ENCODE data around the gene PLXNB2. TPM values are rescaled to one million over a fixed set of nuclear protein-coding genes. Genes with fewer than 3 reads are reported as not detected.

Gene PLXNB2
- total RNA-seq, 1 donor from 2014 or later, result 46.0 TPM

- no peak for DNase-seq
These were observed 2.7 kb upstream of the PLXNB2 start for GRCh38 chr22:50310031-50310722.

DNA sequence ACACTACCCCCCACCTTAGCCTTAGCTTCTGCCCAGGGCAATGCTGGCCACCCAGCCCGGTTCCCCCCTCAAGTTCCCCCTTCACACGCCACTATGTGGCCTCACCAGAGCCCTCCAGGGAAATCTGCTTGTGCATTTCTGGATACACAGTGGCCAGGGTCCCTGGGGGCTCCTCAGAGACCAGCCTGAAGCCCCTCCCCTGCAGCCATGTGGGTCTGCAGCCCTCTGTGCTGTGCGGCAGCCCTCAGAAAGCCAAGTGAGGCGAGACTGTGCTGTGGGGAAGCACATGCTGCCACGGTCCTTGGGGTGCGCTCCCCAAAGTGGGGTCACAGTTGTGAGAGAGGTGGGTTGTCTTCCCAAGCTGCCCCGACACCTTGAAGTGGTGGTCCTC, 2.1 kb upstream of the PLXNB2 start:
- no peak for DNase-seq

DNA sequence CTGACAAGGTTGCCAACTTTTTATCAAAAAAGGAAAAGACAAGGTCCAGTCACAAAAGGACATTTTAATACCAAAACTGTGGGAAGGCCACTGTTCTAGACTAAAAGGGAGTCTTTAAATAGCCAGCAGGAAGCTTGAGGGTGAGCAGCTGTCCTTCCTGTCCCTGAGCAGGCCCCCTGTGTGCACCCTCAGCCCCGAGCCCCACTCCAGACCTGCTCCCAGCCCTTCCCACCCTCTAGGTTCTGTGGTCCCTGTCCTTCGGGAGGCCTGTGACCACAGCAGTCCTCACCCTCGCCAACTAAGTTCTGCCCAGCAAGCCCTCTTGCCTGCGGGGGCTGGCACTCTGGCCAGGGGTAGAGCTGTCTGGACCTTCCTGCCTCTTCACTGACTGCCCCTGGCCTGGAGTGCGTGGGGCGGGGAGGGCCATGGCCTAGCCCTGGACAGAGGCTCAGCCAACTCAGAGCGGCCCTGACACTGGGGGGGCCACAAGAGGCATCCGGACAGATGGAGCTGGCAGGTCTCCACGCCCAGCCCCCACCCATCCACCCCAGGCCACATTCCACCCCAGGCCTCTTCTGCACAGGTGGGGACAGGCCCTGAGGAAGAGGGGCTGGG, 1.6 kb upstream of the PLXNB2 start:
- DNase-seq, result no peak

DNA sequence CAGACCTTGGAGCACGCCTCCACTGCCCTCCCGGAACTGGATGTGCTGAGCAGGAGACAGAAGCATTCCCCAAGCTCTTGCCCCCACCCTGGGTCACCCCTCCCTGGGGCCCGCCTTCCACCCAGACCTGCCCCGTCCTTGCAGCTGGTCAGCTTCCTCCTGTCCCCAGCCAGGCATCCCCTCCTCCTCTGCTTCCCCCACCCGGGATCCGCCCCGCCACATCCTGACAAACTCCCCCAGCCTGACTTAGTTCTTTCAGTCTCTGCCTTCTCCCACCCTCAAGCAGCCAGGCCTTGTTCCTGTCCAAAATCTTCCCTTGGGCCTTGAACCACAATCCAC, 1.1 kb upstream of the PLXNB2 start:
- no peak for DNase-seq

GRCh38 chr22:50307890-50308596, 597 bp upstream of the PLXNB2 start:
- DNase-seq, result no peak

- peak; percentile 62 for DNase-seq
These were observed 1.4 kb downstream of the PLXNB2 start for GRCh38 chr22:50305923-50306566.

DNA sequence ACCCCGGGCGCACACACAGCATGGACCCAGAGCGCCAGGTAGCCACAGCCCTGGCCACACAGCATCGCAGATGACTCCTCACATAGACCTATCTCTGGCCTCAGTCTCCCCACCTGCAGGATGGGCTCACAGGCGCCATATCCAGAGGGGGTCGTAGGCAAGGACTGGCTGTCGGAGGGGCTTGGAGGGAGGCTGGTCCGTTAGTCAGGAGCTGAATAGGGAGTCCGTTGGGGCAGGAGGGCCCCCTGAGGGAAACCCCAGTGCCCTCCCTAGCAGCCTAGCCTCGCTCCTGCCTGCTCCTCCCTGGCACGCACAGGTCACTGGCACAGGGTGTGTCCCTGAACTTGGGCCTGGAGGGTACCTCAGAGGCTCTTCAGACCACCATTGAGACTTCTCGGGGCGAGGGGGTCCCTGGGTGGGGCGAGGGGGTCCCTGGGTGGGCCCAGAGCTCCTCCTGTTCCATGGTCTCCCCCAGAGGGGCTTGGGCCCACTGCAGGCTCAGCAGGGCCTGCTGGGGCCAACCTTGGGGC, 2.0 kb downstream of the PLXNB2 start:
- no peak for DNase-seq

GRCh38 chr22:50304528-50305392, 2.7 kb downstream of the PLXNB2 start:
- DNase-seq, result no peak

DNA sequence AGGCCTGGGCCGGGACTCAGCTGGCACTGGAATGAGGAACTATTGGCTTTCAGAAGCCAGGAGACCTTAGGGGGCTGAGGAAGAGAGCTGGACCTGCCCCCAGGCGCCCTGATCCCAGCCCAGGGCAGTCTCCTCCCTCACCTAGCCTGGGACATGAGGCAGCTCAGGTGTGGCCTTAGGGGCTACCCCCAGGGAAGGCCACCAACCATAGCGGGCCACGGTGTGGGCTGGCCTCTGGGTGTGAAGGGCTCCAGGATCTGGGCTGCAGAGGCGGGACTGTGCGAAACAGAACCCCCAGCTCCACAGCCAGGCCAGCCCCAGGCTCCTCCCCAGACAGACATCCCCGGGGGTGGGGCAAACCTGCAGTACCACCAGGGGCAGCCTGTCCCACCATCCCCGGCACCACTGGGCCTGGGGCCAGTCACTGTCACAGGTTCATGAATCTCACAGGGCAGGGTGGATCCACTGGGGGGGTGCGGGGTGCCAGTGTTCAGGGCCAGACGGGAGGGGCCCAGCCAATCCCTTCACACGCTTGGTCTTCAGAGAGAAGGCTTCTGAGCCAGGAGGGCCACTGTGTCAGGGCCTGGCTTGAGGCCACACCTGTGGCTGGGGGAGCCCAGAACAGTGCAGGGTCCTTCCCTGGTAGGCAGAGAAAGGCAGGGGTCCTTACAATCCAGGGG, 3.5 kb downstream of the PLXNB2 start:
- no peak for DNase-seq

- no peak for DNase-seq
These were observed 4.0 kb downstream of the PLXNB2 start for GRCh38 chr22:50303515-50303847.

GRCh38 chr22:50302564-50302963, 4.9 kb downstream of the PLXNB2 start:
- DNase-seq, result no peak

DNA sequence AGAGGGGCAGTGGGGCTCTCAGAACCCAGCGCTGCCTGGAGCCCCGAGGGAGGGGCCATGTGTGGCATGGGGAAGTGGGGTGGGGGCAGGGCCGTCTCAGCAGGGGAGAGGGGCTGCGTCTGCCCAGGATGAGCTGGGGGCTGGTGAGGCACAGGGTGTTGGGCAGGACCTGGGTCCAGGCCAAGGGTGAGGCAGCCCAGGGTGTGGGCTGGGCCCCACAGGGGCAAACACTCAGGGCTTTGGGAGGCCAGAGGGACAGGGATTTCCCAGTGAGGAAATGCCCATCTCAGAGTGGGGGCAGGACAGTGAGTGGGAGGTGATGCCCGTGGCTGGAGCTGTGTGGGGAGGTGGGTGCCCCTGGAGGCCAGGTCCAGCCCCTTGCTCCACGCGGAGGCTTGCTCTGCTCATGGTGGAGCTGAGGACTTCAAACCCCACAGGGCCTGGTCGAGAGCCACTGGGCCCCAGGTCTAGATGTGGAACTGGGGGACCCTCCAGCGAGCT, 5.4 kb downstream of the PLXNB2 start:
- no peak for DNase-seq

GRCh38 chr22:50301581-50301991, 5.9 kb downstream of the PLXNB2 start:
- peak; percentile 14 for DNase-seq

- DNase-seq, result no peak
These were observed 6.7 kb downstream of the PLXNB2 start for GRCh38 chr22:50300620-50301257.

DNA sequence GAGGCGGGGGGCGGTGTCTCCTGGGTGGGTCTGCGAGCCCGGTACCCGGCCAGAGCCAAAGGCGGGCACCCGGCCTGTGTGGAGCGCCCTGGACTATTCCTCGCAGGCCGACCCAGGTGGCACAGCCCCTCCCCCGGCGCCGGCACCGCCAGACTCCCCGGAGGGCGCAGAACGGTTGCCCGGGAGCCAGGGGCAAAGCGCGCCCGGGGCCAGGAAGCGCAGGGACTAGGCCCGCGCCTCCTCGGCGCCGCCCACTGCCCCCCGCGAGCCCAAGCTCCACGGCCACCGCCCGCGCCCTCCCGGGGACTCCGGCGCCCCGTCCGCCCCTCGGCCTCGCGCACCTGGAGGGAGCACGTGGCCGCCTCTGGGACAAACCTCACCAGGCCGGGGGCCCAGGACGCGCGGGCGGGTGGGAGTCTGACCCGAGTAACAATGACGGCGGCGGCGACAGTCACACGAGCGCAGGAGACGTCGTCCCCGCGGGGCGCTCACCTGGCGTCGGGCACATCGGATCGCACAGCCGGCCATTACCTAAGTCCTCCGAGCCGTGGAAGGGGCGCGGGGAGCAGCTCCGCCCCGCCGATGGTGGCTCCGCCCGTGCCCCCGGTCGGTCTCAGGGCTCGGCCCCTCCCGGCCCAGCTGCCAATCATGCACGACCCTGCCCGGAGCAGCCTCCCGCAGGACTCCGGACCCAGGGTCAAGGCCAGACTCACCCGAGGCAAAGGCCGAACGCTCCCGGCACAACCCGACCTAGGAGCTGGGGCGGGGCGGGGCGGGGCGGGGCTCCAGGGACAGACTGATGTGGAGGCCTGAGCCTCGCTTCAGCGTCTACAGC, 7.4 kb downstream of the PLXNB2 start:
- DNase-seq, result no peak

DNA sequence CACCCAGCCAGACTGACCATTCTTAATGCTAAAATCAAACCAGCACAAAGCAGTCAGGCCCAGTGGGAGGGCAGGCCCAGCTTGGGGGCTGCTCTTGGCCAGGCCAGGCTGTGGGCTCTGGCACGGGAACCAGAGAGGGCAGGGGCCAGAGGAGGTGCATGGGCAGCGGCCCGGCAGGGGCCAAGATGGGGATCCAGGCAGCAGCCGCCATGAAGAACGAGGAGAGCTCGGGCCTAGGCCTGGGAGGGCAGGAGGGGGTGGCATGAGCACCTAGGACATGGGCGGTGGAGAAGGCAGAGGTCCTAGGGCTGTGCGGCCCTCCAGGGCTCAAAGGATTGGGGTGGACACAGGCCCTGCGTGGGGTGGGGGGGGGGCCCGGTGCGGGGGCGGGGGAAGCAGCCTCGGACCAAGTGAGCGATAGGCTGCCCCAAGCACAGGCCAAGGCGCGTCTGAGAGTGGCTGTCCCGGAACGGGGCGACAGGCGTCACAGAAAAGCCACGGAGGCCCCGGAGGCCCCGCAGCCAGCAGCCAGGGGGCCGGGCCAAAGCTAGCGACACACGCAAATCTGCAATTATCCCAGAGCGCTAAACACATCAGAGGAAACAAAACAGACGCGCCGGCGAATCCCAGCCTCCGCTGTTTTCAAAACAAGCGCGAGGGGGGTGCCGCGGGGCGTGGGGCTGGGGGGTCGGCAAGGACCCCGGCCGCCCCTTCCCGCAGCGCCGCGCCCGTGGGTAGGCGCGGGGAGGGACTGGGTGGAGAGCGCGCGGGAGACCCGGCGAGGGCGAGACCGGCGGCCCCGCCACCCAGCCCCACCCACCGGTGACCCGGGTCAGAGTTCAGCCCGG, 8.3 kb downstream of the PLXNB2 start:
- no peak for DNase-seq

DNA sequence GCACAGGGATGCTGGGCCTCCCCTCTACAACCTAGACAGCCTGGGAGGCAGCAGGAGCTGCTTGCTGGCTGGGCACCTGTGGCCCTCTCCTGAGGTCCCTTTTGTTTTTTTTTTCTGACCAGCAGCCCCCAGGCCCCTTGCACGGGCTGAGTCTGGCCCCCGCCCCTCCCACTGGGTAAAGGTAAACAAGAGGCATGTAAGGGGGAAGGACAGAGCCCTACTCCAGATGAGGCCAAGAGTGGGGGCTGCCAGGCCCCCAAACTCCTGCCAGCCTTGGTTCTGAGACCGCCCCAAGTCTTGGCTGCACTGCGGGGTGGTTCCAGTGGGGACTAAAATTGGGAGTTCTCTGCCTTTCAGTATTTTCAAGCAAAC, 9.2 kb downstream of the PLXNB2 start:
- DNase-seq, result no peak

DNA sequence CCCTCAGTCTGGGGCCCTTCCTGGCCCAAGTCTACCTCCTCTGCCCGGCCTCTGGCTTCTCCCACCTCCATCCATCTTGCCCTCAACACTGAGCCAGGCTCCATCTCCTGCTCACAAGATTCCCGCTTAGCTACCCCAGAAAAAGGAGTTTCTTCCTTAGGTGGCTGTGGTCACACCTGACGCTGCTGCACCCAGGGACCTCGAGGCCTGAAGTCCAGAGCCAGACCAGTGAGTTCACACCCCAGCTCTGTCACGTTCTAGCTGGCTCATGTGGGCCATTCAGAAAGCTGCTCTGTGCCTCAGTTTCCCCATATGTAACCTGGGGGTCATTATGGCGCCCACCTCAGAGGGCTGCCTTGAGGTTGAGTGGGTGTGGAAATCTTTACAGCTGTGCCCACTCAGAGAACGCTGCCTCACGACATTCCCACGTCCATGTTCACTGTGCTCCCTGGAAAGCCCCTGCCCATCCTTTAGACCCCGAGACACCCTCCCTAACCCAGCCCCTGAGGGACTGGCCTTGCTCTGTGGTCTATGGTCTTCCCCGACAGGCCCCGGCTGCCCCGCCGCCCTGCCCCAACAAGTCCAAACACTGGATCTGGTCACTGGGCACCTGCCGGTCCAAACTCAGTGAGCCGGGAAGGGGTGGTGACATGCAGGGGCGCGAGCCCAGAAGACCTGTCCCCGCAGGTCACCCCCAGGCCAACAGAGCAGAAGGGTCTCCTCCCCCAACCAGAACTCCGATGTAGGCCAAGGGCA, 9.8 kb downstream of the PLXNB2 start:
- no peak for DNase-seq
